Esophagus squamous epithelium (tissue), 5 donors: ENCODE results near the gene FPGT. TPM values are rescaled to one million over a fixed set of nuclear protein-coding genes. Genes with fewer than 3 reads are reported as not detected.
"Not testable (repeated sequence)": the region's sequence is repeated elsewhere in the genome, so short reads cannot be mapped to it uniquely, and the experiment has no call there.

Source experiments
- DNase-seq: peaks from one replicate; lab custom pipeline; 2025; lab: John Stamatoyannopoulos, UW
- H3K27ac ChIP-seq, 4 donors: fragments of 200-600 bp; sonication (generic); one replicate each; pipeline ENCODE4 v1.5.1; 2016 to 2019; ENCODE audit warnings: mild to moderate bottlenecking in 1 of 4
- H3K27me3 ChIP-seq, 4 donors: fragments of 200-600 bp; sonication (generic); 1 replicate in 3 of 4; 2 replicates in 1 of 4; pipeline versions ENCODE4 v1.5.1 to v1.6.0; 2017 to 2021; ENCODE audit warnings: antibody characterized with exemption in 1 of 4
- H3K36me3 ChIP-seq, 3 donors: fragments of 200-600 bp; sonication (generic); one replicate each; pipeline ENCODE4 v1.5.1; 2016 to 2019
- H3K4me1 ChIP-seq, 3 donors: fragments of 200-600 bp; sonication (generic); one replicate each; pipeline ENCODE4 v1.5.1; 2017 to 2019
- H3K4me3 ChIP-seq, 4 donors: fragments of 200-600 bp; sonication (generic); 1 replicate in 3 of 4; 2 replicates in 1 of 4; pipeline ENCODE4 v1.5.1; 2016 to 2019; ENCODE audit warnings: mild to moderate bottlenecking in 2 of 4, moderate library complexity in 1 of 4
- H3K9me3 ChIP-seq, 3 donors: fragments of 200-600 bp; sonication (generic); one replicate each; pipeline ENCODE4 v1.5.1; 2016 to 2019
- CTCF ChIP-seq, 6 experiments: fragments of 450-650 bp in 4 of 6; fragments of 200-600 bp in 2 of 6; sonication (generic) in 2 of 6; IDR thresholded peaks; one replicate each; pipeline ENCODE4 v1.5.1; 2016 to 2019; ENCODE audit warnings: antibody characterized with exemption in 6 of 6, mild to moderate bottlenecking in 4 of 6, moderate library complexity in 4 of 6
- POLR2A ChIP-seq, 4 donors: fragments of 450-650 bp; IDR thresholded peaks; one replicate each; pipeline ENCODE4 v1.6.1; 2017; ENCODE audit warnings: antibody characterized with exemption in 4 of 4, mild to moderate bottlenecking in 4 of 4, moderate library complexity in 3 of 4
- WGBS, 2 donors: methylation state at CpG; one replicate each; pipeline ENCODE4 v1.1.5; 2018; 5-methylcytosine and 5-hydroxymethylcytosine counted together
- intact Hi-C: fragments of 100-400 bp; cut with DNase I; formaldehyde crosslinking; loops from one replicate; pipeline ENCODE4 v1.15.0; 2022
- total RNA-seq, 4 donors: library from RNA; depleted of rRNA; stranded (reverse); fragments of >200 nt; gene quantifications; one replicate each; pipeline ENCODE4 v1.1.0, GENCODE V29; 2016
- donor health status: DM: yes; HTN: yes; CAD: no.

The FPGT gene
- 10 to 100 TPM in 3 of 4 donors, 1 to 10 TPM in 1; 9.6 to 20.8 (median 14.6) TPM for total RNA-seq

- intact Hi-C loops, result no loop called here
- no peaks in the 10 kb centered on the region for H3K9me3 ChIP-seq
- TF ChIP-seq CTCF (IDR thresholded peaks at IDR 0.05) (peak in 1 of 6 experiments; percentile 18), POLR2A (IDR thresholded peaks at IDR 0.05) (peak in 3 of 4 donors; percentile 54 to 80 (median 71))
- H3K4me1 ChIP-seq, result peaks cover 0 to 20% (median 0%) of the 10 kb centered on the region in 3 donors
- H3K4me3 ChIP-seq, result peak within 1 kb of the TSS; percentile 43 to 78 (median 68)
- WGBS, 2 donors, result 4 to 5% methylated on average over 21 to 30 of the region's 41 CpGs
- H3K36me3 ChIP-seq, result peaks cover 0 to 28% (median 0%) of the 10 kb centered on the region in 3 donors
- peak; percentile 52 for DNase-seq
- H3K27me3 ChIP-seq, result no peaks in the 10 kb centered on the region
- H3K27ac ChIP-seq, result peak within 1 kb of the TSS; percentile 77 to 92 (median 89)
Observed at GRCh38 chr1:74197657-74198552, at the start of gene FPGT, which contains the start of gene LRRIQ3. Gene FPGT (plus strand): TSS chr1:74198242. CDS start chr1:74198279, 37 bp downstream. Gene LRRIQ3 (minus strand): TSS chr1:74198176. CDS start chr1:74183684, 14,492 bp downstream.

- H3K4me3 ChIP-seq, result no peak overlapping the region
- intact Hi-C loops, result no loop called here
- DNase-seq, result no peak
- H3K27ac ChIP-seq, result no peak overlapping the region
- WGBS, 2 donors, result 30 to 44% methylated on average over 2 of the region's 2 CpGs
- H3K27me3 ChIP-seq, result no peaks in the 10 kb centered on the region
- TF ChIP-seq POLR2A (IDR thresholded peaks at IDR 0.05), result no peak
- H3K36me3 ChIP-seq, result no peaks in the 10 kb centered on the region
- H3K4me1 ChIP-seq, result no peaks in the 10 kb centered on the region
- no peaks in the 10 kb centered on the region for H3K9me3 ChIP-seq
Observed at GRCh38 chr1:74160046-74160445, 38.0 kb upstream of the FPGT start.

GRCh38 chr1:74161497-74161896 lies 36.5 kb upstream of the FPGT start:
- no peaks in the 10 kb centered on the region for H3K36me3 ChIP-seq
- no peak overlapping the region for H3K27ac ChIP-seq
- H3K27me3 ChIP-seq, result no peaks in the 10 kb centered on the region
- no peak for TF ChIP-seq CTCF (IDR thresholded peaks at IDR 0.05)
- TF ChIP-seq POLR2A (IDR thresholded peaks at IDR 0.05), result no peak
- H3K9me3 ChIP-seq, result no peaks in the 10 kb centered on the region
- intact Hi-C loops, result no loop called here
- no peak for DNase-seq
- no peaks in the 10 kb centered on the region for H3K4me1 ChIP-seq
- H3K4me3 ChIP-seq, result no peak overlapping the region

GRCh38 chr1:74162333-74162732 lies 35.7 kb upstream of the FPGT start:
- no peak overlapping the region for H3K4me3 ChIP-seq
- no peaks in the 10 kb centered on the region for H3K36me3 ChIP-seq
- no peak for TF ChIP-seq CTCF (IDR thresholded peaks at IDR 0.05)
- TF ChIP-seq POLR2A (IDR thresholded peaks at IDR 0.05), result no peak
- WGBS, 2 donors, result 57 to 58% methylated on average over 5 of the region's 5 CpGs
- no peak for DNase-seq
- no peaks in the 10 kb centered on the region for H3K4me1 ChIP-seq
- intact Hi-C loops, result no loop called here
- H3K9me3 ChIP-seq, result no peaks in the 10 kb centered on the region
- H3K27ac ChIP-seq, result no peak overlapping the region
- H3K27me3 ChIP-seq, result no peaks in the 10 kb centered on the region

- DNase-seq, H3K9me3 ChIP-seq, H3K27me3 ChIP-seq, H3K27ac ChIP-seq, H3K4me3 ChIP-seq, H3K4me1 ChIP-seq, intact Hi-C loops, H3K36me3 ChIP-seq: not testable (repeated sequence)
- 71 to 73% methylated on average over 1 of the region's 1 CpG for WGBS, 2 donors
Observed at GRCh38 chr1:74174423-74174822, 23.6 kb upstream of the FPGT start.

- Histone ChIP-seq H3K4me3 (no peak overlapping the region), H3K9me3 (no peaks in the 10 kb centered on the region), H3K27me3 (no peaks in the 10 kb centered on the region), H3K27ac (no peak overlapping the region), H3K36me3 (no peaks in the 10 kb centered on the region), H3K4me1 (no peaks in the 10 kb centered on the region)
- DNase-seq, result no peak
- TF ChIP-seq POLR2A (IDR thresholded peaks at IDR 0.05) (no peak), CTCF (IDR thresholded peaks at IDR 0.05) (no peak)
- intact Hi-C loops, result no loop called here
Observed at GRCh38 chr1:74180490-74180889, 17.6 kb upstream of the FPGT start.
